ENCODE measurements around the gene KCNN2. TPM values are rescaled to one million over a fixed set of nuclear protein-coding genes. Genes with fewer than 3 reads are reported as not detected.

KCNN2 gene
- total RNA-seq, 1 donor from 2014 or later, result 2.3 TPM

- Mint-ChIP-seq H3K4me3 (ENCODE audit: unreplicated experiment) (peak overlapping the region; percentile 99), H3K4me1 (ENCODE audit: low read depth, unreplicated experiment) (peaks cover 8% of the 10 kb centered on the region), H3K27me3 (ENCODE audit: unreplicated experiment) (peaks cover 25% of the 10 kb centered on the region), H3K36me3 (ENCODE audit: unreplicated experiment) (no peaks in the 10 kb centered on the region), H3K27ac (ENCODE audit: unreplicated experiment) (peak overlapping the region; percentile 85), H3K9me3 (ENCODE audit: unreplicated experiment) (peaks cover 22% of the 10 kb centered on the region)
- peak; percentile 90 for DNase-seq
- TF ChIP-seq CTCF (IDR thresholded peaks at IDR 0.05; ENCODE audit: partially characterized antibody, unreplicated experiment), result peak; percentile 32
These were observed 800 bp upstream of the KCNN2 start for GRCh38 chr5:114360816-114361723.

- H3K27me3 Mint-ChIP-seq (ENCODE audit: unreplicated experiment), result peaks cover 25% of the 10 kb centered on the region
- TF ChIP-seq CTCF (IDR thresholded peaks at IDR 0.05; ENCODE audit: partially characterized antibody, unreplicated experiment), result no peak
- H3K27ac Mint-ChIP-seq (ENCODE audit: unreplicated experiment), result peak overlapping the region; percentile 99
- peaks cover 8% of the 10 kb centered on the region for H3K4me1 Mint-ChIP-seq (ENCODE audit: low read depth, unreplicated experiment)
- H3K36me3 Mint-ChIP-seq (ENCODE audit: unreplicated experiment), result no peaks in the 10 kb centered on the region
- peak; percentile 72 for DNase-seq
- peak overlapping the region; percentile 99 for H3K4me3 Mint-ChIP-seq (ENCODE audit: unreplicated experiment)
- H3K9me3 Mint-ChIP-seq (ENCODE audit: unreplicated experiment), result peaks cover 22% of the 10 kb centered on the region
These were observed 517 bp downstream of the KCNN2 start for GRCh38 chr5:114362197-114362976.

- Mint-ChIP-seq H3K27ac (ENCODE audit: unreplicated experiment) (no peak overlapping the region), H3K27me3 (ENCODE audit: unreplicated experiment) (peaks cover 25% of the 10 kb centered on the region), H3K36me3 (ENCODE audit: unreplicated experiment) (no peaks in the 10 kb centered on the region), H3K4me3 (ENCODE audit: unreplicated experiment) (peak overlapping the region; percentile 99), H3K4me1 (ENCODE audit: low read depth, unreplicated experiment) (peaks cover 8% of the 10 kb centered on the region), H3K9me3 (ENCODE audit: unreplicated experiment) (peaks cover 22% of the 10 kb centered on the region)
- no peak for TF ChIP-seq CTCF (IDR thresholded peaks at IDR 0.05; ENCODE audit: partially characterized antibody, unreplicated experiment)
- peak; percentile 49 for DNase-seq
These were observed 1.3 kb downstream of the KCNN2 start for GRCh38 chr5:114362977-114363761.

GRCh38 chr5:114363837-114364236 lies 2.0 kb downstream of the KCNN2 start:
- H3K36me3 Mint-ChIP-seq (ENCODE audit: unreplicated experiment), result no peaks in the 10 kb centered on the region
- H3K4me3 Mint-ChIP-seq (ENCODE audit: unreplicated experiment), result peak overlapping the region; percentile 99
- H3K9me3 Mint-ChIP-seq (ENCODE audit: unreplicated experiment), result peaks cover 22% of the 10 kb centered on the region
- H3K27me3 Mint-ChIP-seq (ENCODE audit: unreplicated experiment), result peaks cover 25% of the 10 kb centered on the region
- no peak overlapping the region for H3K27ac Mint-ChIP-seq (ENCODE audit: unreplicated experiment)
- DNase-seq, result no peak
- no peak for TF ChIP-seq CTCF (IDR thresholded peaks at IDR 0.05; ENCODE audit: partially characterized antibody, unreplicated experiment)
- peaks cover 8% of the 10 kb centered on the region for H3K4me1 Mint-ChIP-seq (ENCODE audit: low read depth, unreplicated experiment)

Measured in glutamatergic neuron (in vitro differentiated cells).